GM19099 (cell line): ENCODE measurements around the gene SPRY2.

Source experiments
- POLR2A ChIP-seq: IDR thresholded peaks from 3 replicates; pipeline ENCODE4 v1.6.1; 2011; ENCODE audit warnings: low read depth; ENCODE audit not compliant: insufficient read length; ENCODE audit errors: extremely low read depth

Gene SPRY2, protein sequence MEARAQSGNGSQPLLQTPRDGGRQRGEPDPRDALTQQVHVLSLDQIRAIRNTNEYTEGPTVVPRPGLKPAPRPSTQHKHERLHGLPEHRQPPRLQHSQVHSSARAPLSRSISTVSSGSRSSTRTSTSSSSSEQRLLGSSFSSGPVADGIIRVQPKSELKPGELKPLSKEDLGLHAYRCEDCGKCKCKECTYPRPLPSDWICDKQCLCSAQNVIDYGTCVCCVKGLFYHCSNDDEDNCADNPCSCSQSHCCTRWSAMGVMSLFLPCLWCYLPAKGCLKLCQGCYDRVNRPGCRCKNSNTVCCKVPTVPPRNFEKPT

DNA sequence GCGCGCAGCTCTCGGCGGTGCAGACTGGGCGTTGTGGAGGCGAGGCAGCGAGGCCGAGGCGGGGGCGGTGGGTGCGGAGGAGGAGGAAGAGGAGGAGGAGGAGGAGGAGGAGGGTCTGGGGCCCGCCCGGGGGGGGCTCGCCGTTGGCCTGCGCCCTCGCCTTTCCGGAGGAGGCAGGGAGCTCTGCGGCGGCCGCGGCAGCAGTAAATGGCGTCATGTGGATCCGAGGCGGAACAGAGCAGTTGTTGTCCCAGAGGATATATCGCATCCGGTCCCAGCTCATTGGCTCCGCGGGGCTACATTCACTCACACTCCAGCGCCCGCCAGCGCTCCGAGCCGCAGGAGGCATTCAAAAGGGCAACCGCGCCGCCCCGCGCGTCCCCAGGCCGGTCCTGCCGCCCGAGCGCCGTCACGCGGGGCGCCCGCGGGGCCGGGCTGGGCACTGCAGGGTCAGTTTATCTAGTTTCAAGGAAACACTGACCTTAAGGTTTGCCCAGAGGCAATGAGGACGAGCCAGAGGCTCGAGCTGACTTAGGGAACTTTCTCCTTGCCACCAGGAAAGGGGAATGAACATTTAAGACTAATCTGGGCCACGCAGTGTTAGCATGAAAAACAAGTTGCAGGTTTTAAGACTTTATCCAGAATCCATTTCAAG lies at the start of gene SPRY2:
Gene SPRY2 (minus strand): TSS at position 26 of the 655 bp plus-strand sequence. CDS start 3,421 bp downstream, outside the sequence.
- peak; percentile 69 for TF ChIP-seq POLR2A

DNA sequence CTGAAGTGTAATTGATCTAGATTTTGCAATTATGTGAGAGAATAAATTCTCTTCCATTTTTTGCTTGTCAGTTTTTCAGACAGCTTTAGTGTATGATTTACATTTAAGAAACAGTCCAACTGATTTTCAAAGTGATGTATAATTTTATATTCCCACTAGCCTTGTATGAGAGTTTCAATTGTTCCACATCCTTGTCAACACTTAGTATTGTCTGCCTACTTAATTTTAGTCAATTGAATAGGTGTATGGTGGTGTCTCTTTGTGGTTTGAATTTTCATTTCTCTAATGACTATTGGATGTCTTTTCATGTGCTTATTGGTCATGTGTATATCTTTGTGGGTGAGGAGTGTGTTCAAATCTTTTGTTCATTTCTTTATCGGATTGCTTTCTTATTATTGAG lies 49.4 kb upstream of the SPRY2 start:
- no peak for TF ChIP-seq POLR2A

DNA sequence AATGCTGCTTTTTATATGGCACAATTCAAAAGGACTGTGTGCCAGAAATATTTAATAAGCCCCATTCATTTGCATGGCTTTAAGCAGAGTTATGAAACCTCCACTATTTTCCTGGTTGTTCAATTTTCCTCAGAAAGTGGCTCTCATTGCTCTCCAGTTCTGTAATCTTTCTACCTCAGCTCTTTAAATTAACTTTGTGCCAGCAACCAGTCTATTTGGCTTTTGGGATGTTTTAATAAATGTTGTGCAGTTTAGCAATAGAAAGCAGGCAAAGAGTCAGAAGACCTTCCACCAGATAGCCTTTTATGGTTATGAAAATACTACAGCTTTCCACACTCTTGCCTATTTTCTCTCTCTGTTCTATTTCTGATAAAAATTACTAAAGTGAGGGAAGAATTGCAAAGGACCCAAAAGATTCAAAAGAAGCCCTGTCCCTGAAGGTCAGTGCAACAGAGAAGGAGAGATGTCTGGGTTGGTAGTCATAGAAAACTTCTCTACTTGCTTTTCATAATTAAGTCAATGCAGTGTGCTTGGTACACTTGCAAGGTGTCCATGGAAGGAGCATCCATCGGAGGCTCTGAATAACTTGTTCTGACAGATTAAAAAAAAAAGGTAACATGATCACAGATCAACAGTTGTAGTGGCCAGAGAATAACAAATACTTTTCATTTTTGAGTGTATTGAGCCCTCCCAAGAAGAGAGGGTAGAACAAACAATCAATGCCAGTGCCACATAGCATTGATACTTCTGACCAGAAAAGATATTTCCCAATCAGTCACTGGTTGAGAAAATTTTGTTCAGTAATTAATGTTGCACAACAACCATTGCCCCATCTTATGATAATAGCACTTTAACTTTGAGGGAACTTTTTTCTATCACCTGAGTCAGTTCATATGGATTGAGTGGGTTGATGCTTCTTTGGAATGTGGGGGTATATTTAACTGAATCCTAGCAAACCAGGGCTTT lies 48.4 kb upstream of the SPRY2 start:
- no peak for TF ChIP-seq POLR2A

DNA sequence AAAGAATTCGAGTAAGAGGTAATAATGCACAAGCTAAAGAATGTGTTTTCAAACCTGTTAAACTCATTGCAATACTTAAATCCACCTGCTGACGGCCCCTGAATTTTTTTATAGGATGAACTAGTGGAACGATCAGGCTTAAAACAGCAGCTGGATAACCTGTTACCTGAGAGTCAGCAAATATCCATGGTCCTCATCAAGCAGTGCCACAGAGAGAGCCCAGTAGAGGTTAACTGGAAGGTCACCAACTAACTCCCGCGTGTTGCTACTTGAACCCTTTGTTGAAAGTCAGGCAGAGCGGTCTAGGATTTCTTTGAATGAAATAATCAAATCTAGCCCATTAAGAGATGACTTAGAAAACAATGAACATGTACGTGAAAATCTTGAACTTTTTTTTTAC lies 47.6 kb upstream of the SPRY2 start:
- TF ChIP-seq POLR2A, result no peak

DNA sequence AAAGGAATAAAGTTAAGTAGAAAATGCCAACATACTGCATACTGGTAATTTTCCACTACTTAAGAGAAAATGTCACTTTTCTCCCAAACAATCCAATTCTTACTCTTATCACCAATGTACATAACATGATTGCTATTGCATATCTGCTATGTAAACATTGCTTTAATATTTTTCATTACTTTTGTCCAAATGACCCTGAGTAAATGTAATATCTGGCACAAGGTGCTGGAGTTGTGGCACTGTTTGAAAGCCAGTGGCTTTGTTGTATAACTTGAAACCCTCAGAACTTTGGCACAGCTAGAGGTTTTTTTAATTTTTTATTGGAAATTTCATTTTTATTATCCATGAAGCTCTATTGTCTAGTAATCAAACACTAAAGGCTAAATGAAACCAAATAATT lies 45.7 kb upstream of the SPRY2 start:
- no peak for TF ChIP-seq POLR2A

DNA sequence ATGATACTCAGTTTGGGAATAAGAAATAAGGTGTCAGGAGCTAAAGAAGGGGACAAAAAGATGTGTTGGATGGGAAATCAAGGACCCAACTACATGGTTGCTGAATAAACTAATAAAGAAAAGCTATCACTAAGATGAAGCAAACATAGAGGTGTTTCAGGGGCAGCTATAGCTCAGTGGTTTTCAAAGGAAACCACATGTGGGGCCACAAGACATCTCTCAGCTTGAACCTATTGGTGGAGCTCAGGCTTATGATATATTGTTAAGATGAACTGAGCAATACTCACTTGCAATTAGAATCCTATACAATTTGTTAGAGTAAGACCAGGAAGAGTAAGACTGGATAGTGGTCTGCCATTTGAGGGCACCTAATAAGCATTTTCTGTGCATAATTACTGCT lies 45.1 kb upstream of the SPRY2 start:
- TF ChIP-seq POLR2A, result no peak

DNA sequence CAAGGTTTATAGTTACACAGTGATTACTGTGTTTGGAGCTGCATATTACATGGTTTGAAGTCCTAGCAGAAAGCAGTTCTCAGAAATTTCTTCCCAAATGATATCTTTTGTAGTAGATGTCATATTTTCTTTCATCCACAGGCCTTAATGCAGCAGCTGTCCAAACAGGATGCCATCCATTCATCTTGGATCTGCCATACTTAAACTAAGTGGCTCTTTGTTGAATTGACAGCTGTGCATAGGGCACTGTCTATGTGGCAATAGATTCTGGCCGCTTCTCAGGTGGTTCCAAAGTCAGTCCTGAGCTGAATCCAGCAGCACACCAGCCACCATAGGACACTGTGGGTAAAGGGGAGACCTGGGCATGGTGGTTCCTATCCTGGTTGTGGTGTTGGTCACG lies 41.6 kb upstream of the SPRY2 start:
- no peak for TF ChIP-seq POLR2A

DNA sequence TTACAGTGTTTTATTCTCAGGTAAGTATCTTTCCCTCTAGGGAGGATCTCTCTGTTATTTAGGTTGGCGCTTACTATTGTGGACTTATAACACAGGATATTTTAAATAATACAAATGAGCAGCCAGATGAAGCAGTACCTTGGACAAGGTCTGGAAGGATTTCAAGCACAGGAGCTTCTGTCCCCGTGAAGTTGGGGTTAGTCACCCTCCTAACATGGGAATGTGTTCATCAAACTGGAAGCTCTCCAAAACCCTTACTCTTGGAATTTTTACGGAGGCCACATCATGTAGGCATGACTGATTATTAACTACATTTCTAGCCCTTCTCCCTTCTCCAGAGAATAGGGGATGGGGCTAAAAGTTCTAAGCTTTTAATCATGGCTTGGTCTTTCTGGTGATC lies 38.3 kb upstream of the SPRY2 start:
- TF ChIP-seq POLR2A, result no peak

DNA sequence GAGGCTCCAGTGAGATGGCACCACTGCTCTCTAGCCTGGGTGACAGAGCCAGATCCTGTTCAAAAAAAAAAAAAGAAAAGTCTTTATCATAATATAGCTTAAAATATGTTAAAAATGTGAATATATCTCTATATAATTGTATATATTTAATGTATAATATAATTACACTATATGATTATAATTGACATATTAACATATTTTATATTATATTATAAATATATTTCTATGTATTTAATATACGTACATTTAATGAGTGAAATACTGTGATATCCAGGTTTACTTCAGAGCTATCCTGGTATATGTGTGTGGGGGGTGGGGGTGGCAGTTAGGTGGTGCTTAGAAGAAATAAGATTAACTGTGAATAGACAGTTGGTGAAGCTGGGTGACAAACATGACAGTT lies 35.6 kb upstream of the SPRY2 start:
- TF ChIP-seq POLR2A, result no peak

DNA sequence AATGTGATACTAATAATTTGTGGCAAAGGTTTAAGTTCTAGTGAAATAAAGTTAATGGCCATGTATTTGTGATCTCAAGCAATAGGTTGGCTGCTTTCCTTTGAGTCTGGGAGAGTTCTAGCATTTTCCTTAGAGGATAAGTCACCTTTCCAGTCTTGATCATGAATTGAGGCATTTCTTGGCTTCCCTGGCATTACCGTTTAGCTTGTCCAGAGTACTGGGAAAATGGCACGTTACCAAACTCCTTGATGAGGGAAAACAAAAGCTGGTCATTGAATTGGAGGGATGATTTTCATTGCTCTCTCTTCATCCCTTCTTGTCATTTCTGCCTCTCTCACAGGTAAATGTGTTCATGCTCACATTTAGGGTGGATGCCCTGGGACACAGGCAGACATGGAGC lies 34.0 kb upstream of the SPRY2 start:
- no peak for TF ChIP-seq POLR2A

DNA sequence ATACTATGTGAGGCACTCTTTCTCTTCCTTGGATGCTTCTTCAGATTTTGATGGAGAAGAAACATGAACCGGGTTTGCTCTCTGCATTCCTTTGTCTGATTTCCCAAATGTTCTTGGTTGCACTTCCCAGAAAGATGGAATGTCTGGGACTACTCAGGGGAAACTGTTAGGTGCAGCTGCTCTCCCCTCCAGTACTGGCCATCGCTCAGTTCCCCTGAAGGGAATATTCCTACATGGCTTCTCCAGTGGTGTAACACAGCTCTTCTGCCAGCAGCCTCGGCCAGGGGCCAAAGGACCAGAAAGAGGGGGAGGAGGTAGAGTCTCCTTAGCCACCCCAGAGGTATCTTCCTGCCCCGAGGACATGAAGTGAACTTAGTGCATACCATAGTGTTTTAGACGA lies 33.5 kb upstream of the SPRY2 start:
- no peak for TF ChIP-seq POLR2A

DNA sequence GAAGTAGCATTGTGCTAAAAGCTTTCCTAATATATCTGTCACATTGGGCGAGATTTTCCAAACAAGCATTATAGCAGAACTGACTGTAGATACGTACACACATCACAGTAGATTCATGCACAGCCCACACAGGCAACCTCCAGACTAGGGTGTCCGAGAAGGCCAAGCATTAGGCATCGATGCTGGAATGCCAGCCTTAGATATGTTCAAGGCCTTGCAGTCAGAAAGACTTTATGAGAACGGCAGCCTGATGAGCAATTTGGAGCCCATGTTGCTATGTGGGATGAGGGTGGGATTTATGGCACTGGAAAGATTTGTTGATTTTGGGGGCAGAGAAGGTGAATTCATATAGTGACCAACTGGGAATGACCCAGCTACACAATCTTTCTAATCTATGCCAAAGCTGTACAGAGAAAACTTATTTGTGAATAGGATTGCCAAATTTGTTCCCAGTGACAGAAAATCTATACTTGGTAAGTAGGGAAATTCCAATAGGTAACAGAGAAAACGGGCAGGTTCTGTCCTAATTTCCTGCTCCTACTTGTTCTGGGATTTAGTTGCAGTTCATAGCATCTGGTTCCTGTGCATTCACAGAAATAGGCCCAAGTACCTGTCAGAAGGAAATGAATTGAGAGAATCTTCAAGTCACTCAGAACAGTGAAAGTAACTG lies 31.0 kb upstream of the SPRY2 start:
- TF ChIP-seq POLR2A, result no peak

DNA sequence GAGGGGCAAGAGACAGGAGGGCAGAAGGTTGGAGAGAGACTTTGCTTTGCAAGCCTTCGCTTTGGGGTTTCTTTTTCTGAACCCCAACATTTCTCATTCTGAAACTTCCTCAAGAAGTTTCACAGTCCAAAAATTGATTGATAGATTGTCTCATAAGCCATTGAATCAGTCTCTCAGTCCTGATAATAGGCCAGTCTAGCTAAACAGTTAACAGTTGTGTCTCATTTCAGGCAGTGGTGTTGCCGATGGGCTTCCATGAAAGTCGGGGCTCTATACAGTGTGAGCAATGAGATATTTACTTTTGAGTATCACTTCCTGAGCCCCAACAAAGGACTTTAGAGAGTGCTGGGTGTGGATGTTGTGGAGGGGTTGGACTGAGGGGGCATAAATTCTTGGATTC lies 26.5 kb upstream of the SPRY2 start:
- no peak for TF ChIP-seq POLR2A

DNA sequence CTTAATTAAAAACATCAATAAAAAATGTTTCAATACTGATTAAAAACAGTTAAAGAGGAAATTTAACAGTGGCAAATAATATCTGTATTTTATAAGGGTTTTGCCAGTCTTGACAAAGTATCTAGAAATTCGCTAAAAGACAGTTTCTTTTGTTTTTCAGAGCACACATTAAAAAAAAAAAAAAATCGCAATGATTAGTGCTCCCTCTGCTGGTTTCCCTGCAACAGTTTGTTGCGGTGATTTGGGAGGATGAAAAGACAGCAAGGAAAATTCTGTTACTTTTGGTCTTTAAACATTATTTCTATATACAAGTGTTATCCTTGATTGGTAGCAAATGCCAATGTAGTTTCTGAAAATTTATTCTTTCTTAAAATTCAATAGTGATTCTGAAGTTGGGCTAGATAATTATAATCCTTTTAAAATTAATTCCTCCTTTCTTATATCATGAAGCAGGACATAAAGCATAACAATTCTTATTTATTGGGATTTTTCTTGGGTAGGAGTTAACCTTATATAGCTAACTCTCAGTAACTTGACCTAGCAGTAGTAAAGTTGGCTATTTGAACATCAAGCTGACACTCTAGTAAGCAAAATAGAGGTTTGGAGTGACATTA lies 23.1 kb upstream of the SPRY2 start:
- TF ChIP-seq POLR2A, result no peak
